NCI-H1694 (cell line): ENCODE measurements around the gene NBPF3.

Experiments
- DNase-seq: peaks from one replicate; lab custom pipeline; 2025; lab: John Stamatoyannopoulos, UW

The NBPF3 gene

DNA sequence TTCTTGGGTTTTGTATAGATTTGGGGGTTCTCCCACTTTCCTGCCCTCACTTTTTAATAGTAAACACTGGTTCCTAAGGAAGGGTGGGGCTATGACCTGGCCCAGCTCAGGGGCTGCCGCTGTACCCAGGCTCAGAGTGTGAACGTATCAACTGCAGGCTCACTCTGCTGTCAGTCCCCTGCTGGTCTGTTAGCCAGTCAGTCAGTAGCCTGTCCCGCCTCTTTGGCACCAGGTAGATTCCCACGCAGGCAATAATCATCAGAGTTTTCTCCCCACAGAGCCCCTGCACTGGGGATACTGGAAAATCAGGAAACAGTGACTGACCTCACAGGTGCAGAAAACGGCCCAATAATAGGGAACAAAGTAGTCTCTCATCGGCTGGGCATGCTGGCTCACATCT is 54.3 kb downstream of the NBPF3 start:
- no peak for DNase-seq

DNA sequence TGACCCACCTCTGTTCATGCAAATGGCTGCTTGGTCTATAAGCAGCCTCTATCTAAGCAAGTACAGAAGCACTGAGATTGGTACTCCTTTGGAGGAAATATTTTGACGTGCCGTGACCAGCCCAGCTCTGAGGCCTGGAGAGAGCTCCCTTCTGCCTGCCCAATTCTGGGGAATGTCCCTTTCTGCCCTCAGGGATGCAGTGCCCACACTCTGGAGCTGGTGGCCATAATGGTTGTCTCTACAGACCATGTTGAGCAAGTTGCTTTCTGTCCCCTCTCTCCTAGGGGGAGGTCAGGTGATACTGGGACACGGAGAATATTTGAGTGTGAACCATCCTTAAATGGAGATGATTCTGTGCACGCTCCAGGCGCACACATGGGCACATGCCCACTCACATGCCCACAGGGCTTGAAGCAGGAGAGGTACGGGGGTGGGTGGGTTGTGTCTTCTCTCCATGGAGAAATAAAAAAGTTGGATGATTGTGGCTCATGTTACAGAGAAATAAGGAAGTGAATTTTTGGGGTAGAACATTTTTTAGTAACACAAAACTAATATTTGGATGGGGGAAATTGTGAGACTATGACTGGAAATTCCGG is 55.4 kb downstream of the NBPF3 start:
- DNase-seq = no peak

DNA sequence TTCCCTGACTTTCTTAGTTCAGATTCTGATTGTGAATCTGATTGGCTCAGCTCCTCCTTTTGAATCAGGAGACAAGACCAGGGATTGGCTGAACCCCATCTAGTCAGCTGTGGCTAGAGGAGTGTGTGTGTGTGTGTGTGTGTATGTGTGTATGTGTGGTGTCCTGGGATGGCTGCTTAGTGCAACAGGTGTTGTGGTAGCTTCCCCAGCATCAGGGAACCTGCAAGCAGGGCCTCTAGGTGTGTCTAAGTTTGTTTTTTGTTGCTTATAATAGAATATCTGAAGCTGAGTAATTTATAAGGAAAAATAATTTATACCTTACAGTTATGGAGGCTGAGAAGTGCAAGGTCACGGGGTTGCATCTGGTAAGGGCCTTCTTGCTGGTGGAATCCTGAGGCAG is 56.1 kb downstream of the NBPF3 start:
- DNase-seq = no peak

DNA sequence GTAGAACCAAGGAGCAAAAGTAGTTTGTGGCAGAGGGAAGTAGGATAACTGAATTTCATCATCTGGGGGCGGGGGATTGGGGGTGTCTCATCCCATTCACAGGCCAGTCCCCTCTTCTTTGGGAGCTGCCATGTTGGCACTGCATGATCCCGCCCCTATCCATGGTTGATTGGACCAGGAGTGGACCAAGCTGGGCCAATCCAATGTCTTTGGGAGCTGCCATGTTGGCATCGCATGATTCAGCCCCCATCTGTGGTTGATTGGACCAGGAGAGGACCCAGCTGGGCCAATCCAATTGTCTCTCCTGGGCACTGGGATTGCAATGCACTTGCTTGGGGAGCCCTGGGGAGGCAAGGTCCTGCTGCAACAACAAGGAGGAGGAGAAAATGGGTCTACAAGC is 56.9 kb downstream of the NBPF3 start:
- no peak for DNase-seq

DNA sequence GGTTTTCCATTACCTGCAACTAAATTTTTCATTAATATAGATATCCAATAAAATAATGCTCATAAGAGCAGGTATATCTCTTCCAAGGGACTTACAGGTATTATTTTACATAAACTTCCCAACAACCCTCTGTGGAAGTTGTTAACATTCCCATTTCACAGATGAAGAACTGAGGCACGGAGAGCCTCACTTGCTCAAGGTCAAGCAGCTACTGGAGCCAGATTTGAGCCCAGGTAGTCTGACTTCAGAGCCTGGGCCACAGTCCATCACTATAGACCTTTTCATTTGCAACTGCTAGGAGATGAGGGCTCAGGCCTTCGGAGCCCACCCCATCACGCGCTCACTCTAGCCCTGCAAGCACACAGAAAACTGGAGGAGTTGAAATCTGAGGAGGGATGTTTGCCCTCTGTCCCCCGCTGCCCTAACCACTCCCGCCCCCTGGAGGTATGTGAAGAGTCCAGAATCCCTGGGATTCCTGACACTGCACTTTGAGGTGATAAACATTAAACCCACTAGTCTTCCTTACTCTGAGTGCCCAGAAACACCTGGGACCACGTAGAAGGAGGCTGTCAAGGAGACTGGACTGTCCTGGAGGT is 57.6 kb downstream of the NBPF3 start:
- no peak for DNase-seq

DNA sequence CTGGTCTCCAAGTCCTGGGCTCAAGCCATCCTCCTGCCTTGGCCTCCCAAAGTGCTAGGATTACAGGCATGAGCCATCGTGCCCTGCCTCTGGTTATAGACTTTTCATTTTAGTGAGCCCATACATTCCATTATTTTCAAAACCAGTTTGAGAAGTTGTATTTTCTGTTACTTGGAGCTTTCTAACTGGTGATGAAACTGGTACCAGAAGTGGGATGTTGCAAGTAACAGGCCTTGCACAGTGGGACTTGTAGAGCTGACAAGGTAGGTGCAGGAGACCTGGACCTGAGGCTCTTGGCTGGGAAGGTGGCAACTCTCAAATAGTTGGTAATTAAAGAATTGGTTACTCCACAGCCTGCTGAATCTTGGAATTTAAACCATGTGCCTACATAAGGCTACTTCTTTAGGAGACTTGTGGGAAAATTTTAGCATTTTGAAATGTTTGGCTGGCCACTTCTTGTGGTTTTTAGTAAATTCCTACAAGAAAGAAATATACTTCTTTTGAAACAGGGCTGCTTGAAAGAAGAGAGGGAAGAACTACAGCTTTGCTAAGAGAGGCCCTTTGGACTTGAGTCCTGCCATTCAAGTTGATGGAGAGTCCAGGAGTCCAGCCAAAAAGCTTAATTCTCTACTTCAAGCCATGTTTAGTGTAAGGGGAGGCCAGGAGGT is 59.5 kb downstream of the NBPF3 start:
- no peak for DNase-seq

DNA sequence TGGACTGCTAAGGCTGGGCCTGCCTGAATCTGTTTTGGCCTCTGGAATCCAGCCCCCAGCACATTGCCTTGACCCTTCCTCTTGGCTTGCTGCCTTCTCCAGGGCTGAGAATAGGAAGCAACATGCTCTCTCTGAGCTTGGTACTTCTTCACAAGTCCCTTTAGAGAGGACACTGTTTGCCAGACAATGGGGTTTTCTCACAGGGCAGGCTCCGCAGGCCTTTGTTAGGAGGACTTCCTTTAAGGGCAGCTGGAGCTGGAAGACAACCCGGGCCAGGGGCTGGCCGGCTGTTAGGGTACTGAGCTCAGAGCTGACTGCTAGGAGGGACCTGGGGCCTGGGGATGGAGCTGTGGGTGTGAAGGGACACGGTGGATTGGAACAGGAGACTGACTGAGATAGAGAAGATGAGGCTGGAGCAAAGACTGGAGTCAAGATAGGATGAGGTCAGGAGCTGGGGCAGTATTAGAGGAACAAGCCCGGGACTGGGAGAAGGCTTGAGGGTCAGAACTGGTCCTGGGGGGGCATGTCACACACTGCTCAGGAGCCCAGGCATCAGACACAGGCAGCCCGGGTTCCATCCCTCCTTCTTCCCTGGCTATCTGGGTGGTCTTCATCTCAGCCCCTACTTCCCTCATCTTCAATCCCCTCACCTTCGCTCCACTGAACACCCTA is 63.9 kb downstream of the NBPF3 start:
- DNase-seq = no peak

DNA sequence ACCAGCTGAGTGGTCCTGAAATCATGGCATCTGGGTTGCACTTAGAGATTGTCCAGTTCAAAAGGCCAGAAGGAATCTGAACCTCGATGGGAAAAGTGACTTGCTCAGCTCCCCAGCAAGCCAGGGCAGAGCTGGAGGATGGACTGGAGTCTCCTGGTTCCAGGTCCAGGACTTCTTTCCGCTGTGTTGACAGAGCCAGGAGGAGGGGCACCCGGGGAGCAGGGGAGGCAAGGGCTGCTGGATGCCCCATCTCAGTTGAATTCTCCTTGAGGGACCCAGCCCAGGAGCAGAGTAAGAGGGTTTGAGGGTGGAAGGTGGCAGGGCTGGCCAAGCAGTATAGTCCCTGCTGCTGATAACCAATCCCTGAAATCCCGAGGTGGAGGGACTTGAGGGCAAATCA is 66.9 kb downstream of the NBPF3 start:
- DNase-seq = no peak

DNA sequence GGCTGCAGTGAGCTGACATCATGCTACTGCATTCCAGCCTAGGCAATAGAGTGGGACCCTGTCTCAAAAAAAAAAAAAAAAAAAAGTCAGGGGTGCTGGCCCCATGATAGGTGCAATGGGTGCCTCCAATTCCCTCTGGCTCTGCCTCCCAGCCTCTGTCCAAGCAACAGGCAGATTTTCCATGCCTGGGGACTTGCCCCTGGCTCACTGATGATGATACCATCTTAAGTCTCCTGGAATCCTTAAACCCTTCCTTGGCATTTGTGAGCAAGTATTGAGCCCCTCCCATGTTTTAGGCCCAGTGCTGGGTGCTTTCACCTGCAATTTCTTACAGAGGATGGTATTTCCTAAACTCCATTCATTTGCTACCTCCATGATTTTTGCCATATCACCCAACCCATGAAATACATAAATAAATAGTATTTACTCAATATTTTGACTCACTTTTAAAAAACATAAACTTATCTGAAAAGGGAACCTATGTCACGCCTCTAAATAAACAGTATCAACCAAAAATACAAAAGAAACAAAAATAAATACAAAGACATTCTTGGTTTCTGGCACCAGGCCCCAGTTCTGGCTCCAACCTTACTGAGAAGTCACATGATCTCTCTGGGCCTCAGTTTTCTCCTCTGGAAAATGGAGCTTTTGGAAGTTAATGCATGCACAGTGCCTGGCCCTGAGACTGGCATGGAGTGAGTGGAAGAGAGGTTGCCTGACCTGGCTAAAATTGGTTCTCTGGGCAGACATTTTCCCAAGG is 67.8 kb downstream of the NBPF3 start:
- no peak for DNase-seq

DNA sequence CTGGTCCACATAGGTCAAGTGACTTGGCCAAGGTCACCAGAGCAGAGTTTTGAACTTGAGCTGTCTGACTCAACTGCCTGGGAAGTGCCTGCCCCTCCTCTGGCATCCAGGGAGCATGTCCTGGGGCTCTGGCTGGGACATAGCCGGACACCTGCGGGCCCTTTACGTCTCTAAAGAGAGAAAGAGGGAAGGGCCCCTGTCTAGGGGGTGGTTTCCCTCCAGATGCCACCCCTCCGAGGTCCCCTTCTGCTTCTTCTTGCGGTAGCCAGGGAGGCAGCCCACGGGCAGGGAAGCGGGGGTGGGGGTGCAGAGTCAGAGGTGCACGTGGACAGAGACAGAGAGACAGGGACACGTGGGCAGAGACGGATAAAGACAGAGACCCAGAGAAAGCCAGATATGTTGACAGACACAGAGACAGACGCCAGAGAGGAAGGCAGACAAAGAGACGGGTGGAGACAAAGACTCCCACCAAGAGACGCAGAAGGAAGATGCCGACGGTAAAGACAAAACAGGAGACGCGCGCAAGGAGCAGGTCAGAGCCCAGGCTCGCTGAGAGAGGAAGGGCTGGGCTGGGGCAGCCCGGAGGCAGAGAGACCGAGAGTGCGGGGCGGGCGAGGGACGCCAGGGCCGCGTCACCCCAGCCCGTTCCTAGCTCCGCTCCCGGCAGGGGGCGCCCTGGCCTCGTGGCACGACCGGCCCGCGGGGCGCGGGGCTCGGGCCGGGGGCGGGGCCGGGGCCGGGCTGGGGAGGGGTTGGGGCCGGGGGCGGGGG is 68.8 kb downstream of the NBPF3 start:
- DNase-seq = peak; percentile 16

DNA sequence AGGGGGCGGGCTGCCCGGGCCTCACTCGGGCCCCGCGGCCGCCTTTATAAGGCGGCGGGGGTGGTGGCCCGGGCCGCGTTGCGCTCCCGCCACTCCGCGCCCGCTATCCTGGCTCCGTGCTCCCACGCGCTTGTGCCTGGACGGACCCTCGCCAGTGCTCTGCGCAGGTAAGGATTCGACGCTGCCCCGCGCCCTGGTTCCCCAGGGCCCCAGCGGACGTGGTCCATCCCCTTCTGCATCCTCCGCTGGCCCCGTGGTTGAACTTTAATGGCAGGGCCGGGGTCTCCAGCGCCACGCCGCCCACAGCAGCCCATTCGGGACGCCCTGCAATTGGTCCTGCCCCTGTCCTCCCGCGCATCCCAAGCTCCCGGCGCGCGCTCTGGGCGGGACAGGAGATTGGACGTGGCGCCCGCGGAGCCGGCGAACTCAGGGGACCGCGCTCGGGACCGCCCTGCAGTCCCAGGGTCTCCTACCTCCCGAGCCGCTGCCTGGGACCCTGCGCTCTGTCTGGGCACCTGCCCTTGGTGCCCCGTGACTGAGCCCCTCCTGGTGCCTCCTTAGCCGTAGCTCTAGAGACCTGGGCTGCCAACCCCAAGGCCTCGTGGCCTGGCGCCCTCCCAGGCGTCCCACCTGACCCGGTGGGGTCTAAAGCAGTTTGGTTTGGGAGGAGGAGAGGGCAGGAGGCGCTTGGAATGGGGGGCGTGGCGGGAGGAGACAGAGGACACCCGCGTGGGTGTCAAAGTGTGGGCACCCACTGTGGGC is 69.6 kb downstream of the NBPF3 start, which contains the start of gene ALPL:
Gene ALPL, plus strand, starts transcription at position 73 of the 762 bp plus-strand sequence. CDS start 44,659 bp downstream, outside the sequence.
- no peak for DNase-seq

DNA sequence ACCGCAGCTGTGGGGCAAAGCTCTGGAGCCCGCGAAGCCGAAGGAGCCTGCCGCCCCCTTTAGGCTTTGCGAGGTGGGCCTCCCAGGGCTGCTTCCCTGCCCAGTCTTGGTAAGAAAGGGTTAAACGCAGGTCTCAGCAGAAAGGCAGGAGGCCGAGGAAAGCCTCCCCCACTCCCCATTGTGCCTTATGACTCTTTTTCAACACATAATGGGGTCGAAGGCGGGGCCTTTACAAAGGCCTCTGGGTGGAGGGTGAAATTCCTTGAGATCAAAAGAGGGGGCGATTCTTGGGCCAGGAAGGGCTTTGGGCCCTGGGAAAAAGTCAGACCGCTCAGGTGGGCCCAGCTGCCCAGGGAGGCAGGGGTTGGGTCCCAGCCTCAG is 70.2 kb downstream of the NBPF3 start:
- no peak for DNase-seq

DNA sequence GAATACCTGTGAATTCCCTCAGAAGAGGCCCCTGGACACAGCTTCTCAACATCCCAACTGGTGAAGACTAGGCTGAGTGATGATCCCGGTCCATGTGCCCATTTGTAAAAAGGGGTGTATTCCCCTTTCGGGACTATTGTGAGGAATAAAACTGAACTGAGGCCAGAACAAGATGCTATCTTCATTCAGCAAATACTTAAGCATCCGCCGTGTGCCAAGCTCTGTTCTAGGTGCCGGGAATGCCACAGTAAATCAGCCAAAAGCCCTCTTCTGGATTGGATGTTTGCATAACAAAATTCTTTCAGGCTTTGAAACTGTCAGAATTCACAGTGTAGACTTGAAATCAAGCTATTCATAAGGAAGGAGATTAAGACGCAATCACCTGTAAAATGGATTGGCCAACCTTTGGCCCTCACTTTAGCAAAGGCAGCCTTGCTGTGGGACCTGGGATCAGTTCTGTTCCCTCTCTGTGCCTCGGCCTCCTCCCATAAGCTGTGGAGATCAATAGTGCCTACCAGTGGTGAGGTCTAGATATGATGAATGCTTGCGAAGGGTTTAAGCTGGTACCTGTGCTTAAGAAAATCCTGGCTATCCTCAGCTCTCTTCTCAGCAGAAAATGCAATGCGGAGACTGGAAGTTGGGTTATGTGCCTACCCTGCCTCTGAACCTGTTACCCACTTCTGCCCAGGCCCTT is 71.1 kb downstream of the NBPF3 start:
- no peak for DNase-seq

DNA sequence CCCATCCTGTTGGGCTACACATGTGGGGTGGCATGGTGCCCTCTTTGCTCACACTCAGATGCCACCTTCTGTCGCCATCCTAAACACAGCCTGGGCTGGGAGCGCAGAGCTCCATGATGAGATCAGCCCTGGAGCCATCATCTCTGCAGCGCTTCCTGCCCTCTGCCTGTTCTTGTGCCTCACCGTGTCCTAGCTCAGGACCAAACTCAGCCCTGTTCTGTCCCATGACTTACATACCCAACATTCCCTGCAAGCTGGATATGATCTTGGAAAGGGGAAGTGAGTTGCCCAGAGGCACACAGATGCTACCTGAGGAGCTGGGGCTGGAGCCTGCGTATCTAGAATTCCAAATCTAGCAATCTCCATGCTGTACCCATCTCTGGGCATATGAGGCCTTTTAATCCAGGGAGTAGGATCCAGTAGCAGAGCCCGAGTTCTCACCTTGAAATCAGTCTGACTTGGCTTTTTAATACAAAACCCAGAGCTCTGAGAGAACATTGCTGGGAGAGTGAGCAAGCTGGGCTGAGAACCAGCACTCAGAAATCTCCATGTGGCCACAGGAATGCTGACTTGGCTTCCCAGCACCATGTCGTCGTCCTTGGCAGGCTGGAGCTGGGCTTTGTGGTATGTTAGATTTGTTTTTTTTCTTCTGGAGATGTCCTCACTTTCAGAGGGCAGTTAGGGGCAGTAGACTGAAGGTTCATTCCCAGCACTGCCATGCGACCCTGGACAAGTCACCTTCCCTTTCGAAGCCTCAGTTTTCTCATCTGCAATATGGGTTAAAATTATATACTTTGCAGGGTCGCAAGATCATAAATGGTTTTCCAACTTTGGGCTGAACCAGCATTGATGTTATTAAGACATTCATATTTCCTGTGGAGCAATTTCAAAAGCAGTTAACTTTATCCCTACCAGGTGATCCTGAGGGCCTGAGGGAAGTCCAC is 71.9 kb downstream of the NBPF3 start:
- no peak for DNase-seq

DNA sequence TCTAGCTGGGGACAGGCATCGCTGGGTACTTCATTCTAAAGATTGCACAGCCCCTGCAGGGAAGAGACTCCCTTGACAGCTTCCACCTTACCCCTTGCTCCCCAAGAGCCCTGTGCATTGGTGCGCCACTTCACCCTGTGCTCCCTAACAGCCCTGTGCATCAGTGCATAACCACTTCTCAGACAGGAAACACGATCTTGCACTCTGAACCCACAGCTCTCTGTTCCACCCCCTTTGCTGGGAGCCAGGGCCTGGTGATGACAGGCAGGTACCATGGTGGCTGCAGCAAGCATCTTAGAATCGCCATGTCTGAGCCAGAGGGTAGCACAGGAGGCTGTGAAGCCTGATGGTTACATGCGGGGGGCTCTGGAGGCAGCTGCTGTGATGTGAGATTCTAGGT is 74.3 kb downstream of the NBPF3 start:
- no peak for DNase-seq

DNA sequence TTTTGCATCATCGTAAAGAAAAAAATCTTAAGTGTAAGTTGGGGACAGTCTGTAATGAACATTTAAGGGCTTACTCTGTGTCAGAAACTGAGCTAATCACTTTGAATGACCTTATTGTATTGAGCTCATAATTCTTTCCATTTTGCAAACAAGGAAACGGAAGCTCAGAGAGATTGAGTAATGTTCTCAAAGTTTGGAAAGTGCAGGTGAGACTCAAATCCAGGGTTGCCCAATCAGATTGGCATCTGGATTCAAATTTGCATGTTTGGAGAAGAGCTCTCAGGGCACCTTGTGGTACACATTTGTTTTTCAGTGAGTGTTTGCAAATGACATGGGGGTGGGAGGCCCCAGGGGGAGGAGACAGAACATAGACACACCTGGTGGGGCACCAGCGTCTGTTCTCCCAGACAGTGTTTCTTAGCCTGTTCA is 77.2 kb downstream of the NBPF3 start:
- no peak for DNase-seq

DNA sequence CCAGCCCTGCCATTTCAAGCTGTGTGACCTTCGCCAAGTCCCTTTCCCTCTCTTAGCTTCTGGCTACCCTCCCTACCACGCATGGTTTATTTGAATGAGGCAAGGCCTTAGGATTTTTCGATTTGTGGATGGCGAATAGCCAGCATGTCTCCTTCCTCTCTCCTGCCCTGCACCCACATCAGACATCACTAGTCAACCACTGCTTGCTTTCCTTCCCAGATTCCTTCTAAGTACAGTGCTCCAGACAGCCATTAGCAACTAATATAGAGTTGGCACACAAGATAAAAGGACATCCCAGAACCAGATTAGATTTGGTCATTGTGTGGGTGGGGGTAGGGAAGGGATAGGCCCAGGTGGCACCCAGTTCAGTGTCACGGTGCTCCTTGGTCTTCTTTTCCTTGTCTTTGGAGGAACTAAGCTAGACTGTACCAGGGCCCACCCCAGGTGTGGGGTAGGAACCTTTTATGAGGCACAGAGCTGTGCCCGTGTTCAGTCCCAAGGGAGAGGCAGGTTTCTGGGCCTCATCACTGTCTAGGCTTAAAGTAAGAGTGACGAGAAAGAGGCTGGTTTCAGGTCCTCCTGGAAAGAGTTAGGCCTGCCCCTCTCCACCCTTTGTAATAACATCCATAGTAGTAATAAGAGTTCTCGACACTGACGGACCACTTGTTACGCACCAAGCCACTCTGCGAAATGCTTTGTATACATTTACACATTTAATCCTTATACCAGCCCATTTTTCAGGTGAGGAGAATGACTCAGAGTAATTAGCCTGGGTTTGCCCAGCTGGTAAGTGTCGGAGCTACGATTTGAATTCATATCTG is 77.9 kb downstream of the NBPF3 start:
- DNase-seq = no peak

DNA sequence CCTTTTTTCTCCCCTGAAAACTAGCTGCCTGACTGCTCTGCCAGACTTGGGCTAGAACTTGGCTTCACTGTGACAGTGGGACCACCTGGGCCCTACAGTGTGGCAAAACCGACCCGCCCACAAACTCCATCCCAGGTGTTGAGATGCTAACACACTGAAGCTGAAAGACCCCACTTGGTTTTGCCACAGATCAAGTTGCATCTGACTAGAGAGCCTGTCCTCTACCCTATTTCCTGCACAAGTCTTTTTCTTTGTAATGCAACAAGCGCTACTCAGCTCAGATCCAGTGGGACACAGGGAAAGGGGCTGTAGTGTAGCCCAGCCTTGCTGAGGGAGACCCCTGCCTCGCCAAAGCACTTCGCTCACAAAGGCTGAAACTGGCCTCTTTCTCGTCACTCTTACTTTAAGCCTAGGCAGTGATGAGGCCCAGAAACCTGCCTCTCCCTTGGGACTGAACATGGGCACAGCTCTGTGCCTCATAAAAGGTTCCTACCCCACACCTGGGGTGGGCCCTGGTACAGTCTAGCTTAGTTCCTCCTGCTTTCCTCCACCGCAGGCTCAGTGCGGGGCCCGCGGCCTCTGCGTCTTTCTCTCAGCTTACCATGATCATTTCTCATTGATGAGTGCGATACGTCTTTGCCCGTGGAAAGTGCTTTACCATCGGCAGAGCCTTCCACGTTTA is 79.0 kb downstream of the NBPF3 start:
- DNase-seq = no peak
